Activated CD8-positive, alpha-beta memory T cell treated with anti-CD3 and anti-CD28 coated beads, Interleukin-2, amount 50 U/mL, for 1 hour (primary cell): ENCODE data around the gene AKAP11.
A peak's percentile ranks its signal among the peaks of the same experiment; 100 is the strongest.
"Not testable (repeated sequence)": the region's sequence is repeated elsewhere in the genome, so short reads cannot be mapped to it uniquely, and the experiment has no call there.

Experiments used
- DNase-seq: peaks from one replicate; pipeline ENCODE4 v3.0.0-alpha.2; 2020; ENCODE audit errors: extremely low read depth

Gene AKAP11

DNA sequence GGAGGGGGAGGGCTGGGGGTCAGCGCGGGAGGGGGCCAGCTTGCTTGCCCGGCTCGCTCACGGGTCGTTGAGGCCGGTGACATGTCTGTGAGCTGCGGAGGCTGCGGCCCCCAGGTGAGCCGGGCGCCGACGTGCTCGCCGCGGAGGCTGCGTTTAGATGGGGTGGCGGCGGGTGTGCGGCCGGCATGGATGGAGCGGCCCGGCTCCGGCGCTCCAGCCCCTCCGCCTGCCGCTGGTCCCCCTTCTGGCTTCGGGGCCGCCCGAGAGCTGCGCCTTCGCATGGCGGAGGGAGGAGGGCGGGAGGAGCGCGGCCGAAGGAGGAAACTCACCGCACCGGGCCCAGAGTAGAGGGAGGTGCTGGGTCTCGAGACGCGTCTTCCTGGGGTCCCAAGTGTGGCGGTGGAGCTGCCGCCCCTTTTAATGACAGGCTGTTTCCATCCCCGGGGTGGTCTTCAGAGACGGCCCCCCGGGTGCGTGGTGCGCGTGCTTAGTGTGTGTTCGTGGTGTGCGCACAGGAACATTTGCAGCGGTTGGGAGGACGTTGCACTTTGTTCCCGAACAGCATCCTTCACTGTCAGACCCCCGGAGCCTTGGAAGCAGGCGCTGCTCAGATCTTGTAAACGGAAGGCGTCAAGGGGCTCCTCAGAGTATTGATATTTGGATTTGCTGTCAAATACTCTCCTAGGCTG is at the start of gene AKAP11:
TSS of gene AKAP11 (plus strand) at position 38 of the 689 bp plus-strand sequence. CDS start 14,197 bp downstream, outside the sequence.
- DNase-seq = peak; percentile 3

DNA sequence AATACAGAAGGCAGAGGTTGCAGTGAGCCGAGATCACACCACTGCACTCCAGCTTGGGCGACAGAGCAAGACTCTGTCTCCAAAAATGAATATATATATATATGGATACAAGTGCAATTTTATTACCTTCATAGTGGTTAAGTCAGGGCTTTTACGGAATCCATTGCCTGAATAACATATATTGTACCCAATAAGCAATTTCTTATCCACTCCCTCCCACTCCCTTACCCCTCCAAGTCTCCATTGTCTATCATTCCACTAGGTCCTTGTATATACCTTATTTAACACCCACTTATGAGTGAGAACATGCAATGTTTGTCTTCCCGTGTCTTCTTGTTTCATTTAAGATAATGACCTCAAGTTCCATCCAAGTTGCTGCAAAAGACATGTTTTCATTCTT is 48.3 kb upstream of the AKAP11 start:
- DNase-seq = no peak

DNA sequence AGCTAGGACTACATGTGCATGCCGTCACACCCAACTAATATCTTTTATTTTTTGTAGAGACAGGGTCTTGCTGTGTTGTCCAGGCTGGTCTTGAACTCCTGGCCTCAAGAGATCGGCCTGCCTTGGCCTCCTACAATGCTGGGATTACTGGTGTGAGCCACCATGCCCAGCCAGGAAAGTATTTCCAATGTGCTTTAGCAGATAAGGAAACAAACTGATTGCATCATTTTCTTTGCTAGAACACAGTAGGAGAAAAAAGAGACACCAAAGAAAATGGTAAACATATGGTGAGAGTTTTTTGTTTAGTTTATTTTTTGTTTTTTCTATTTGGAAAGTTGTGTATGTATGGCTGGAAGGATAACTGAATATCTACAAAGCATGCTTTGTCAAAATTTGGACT is 46.9 kb upstream of the AKAP11 start:
- DNase-seq = no peak

DNA sequence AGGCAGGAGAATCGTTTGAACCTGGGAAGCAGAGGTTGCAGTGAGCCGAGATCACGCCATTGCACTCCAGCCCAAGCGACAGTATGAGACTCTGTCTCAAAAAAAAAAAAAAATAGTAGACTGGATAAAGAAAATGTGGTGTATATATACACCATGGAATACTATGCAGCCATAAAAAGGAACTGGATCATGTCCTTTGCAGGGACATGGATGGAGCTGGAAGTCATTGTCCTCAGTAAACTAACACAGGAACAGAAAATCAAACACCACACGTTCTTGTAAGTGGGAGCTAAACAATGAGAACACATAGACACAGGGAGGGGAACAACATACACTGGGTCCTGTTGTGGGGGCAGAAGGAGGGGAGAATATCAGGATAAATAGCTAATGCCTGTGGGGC is 45.2 kb upstream of the AKAP11 start:
- DNase-seq = not testable (repeated sequence)

DNA sequence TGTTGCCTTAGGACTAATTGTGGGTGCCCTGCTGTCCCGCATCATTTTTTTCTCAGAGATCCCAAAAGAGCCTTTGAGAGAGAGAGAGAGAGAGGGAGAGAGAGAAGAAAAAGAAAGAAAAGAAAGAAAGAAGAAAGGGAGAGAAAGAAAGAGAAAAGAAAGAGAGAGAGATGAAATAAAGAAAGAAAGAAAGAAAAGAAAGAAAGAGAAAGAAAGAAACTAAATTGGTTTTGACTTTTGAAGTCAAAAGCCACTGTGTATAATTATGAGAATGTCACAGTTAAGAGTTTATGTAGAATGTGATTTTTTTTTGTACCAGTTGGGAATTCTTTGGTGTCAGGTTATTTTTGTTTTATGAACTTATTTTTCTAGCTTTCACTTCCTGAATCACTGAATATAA is 43.4 kb upstream of the AKAP11 start:
- no peak for DNase-seq

- no peak for DNase-seq
Measured at GRCh38 chr13:42229287-42229686, 42.7 kb upstream of the AKAP11 start.

- no peak for DNase-seq
Measured at GRCh38 chr13:42232671-42233070, 39.3 kb upstream of the AKAP11 start.

- DNase-seq = no peak
Measured at GRCh38 chr13:42233726-42234125, 38.2 kb upstream of the AKAP11 start.

DNA sequence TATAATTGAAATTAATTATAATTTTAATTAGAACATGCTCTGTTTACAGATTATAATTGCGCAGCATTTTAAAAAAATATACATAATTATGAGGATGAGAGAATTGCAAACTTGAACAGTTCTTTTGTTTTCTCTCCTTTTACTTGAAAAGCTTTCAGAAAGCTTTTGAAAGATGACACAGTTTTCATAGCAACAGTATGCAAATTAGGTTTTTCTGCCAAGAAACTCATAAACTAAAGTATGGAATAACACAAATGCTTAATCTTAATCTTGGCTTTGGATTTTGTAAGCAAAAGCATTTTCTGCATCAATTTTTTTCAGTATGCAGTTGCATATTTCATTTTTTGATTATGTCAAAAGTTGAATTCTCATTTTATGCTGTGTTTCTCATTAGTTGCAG is 32.8 kb upstream of the AKAP11 start:
- no peak for DNase-seq

GRCh38 chr13:42239644-42240043 is 32.3 kb upstream of the AKAP11 start:
- DNase-seq = no peak

DNA sequence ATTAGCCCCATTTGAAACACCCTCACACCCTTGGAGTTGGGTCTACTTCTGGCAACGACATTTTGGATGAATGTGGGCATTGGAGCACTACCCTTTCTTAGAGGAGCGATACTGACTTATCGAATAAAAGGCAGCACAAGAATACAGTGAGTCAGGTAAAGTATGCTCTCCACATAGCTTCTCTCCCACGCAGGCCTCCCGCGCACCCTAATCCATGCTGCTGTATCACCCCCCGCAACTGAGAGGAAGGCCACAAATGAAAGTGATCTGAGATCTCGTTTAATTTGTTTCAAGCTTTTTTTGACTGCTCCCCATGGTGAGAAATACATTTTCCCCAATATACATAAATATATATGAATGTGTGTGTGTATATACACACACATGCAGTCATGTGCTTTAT is 25.4 kb upstream of the AKAP11 start:
- DNase-seq = no peak

- DNase-seq = no peak
Measured at GRCh38 chr13:42247883-42248282, 24.1 kb upstream of the AKAP11 start.

- DNase-seq = no peak
Measured at GRCh38 chr13:42255886-42256285, 16.1 kb upstream of the AKAP11 start.

DNA sequence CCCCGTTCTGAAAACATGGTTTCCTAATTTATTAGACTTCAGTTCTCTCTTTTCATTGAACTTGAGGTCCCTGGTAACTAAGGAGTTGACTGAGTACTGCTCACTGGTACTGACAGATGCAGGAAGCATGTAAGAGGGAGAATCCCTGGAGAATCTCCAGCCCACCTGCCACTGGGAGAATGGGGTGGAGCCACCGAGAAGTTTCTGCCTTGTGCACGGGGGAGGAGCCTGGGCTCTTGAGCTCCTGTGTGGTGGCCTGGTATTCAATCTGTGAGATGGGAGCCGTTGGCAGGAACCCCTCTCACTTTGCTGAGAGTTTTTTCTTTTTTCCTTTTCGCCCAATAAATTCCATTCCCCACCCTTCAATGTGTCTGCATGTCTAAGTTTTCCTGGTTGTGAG is 13.2 kb upstream of the AKAP11 start:
- no peak for DNase-seq

GRCh38 chr13:42259515-42259914 is 12.4 kb upstream of the AKAP11 start:
- DNase-seq = no peak

DNA sequence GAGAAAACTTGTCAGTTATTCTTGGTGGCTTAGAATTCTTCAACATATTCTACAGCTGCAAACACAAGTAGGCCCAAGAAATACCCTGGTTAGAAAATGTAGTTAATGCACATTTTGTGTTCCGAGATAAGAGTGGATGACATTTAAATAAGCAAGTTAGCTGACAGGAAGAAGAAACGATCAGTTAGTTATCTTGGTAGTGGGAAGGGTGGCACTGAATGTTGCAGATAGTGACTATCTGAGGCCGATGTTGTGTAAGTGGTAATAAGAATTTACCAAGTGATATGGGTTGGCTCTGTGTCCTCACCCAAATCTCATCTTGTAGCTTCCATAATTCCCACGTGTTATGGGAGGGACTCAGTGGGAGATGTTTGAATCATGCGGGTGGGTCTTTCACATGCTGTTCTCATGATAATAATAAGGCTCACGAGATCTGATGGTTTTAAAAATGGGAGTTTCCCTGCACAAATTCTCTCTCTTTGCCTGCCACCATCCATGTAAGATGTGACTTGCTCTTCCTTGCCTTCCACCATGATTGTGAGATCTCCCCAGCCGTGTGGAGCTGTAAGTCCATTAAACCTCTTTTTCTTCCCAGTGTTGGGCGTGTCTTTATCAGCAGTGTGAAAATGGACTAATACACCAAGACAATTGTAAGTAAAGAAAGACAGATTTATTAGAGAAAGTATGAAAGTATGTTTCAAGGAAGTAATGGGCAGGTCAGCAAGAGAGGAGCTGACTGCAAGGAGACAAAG is 10.9 kb upstream of the AKAP11 start:
- DNase-seq = no peak

GRCh38 chr13:42266473-42266872 is 5.5 kb upstream of the AKAP11 start:
- no peak for DNase-seq

- DNase-seq = no peak
Measured at GRCh38 chr13:42270160-42270856, 1.6 kb upstream of the AKAP11 start.

DNA sequence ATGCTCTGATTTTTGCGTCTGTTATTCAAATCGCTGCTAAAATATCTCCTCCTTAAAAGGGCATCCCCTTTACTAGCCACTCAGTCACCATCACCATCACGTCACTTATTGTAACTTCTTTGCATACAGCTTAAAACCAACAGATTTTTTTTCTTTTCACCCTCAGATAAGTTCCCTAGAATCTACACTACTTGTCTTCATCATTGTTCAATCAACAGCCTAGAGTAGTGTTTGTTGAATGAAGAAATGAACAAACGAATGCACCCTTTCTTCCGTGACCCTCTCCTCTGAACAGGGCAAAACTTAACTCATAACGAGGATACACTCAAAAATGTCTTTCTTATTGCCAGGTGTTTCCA is 1.1 kb upstream of the AKAP11 start:
- no peak for DNase-seq

DNA sequence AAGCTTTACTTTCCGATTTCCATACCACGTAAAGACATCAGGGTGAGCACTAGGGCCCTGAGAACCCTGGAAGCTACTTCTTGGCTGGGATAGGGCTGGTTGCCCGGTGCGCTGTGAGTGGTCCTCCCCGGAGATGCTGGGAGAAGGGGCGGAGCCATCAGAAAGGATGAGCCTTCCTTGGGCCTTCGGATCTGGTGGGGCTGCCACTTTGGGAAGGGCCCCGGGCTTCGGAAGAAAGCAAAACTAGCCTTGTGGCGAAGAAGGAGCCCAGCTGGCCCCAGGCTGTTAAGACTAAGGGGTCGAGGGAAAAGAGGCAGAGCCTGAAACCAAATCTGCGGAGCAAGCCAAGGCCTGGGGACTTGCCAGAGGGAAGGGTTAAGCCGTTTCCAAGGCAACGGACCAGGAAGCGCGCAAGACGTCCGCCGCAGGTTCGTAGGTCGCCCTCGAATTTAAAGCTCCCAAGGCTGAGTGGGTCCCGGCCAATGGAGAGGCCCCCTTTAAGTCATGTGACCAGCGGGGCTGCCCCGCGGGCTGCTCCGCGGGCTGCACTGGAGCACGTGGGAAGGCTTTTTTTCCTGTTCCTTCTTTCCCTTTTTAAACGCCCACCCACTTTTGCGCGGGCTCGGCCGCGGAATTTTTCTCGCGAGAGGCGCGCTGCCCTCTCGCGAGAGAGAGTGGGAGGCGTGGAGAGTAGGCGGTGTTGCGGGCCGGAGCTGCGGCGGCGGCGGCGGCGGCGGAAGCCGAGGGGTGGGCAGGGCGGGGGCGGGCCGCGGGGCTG is 426 bp upstream of the AKAP11 start:
- DNase-seq = peak; percentile 83

DNA sequence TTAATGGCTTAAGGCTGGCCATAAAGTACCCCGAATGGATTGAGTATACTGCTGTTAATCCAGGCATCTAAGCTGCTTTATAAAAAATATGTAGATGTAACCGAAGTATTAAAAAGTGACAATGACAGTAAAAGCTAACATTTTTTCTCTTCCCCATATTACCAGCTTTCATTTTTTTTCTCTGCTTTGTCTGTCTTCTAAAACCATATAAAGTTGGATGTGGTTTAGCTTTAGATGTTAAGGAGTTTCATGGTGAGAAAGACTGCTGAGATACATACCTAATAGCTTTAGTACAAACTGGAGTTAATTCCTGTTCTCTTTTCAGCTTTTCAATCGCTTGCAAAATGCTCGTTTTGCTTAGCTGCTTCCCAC is 838 bp downstream of the AKAP11 start:
- no peak for DNase-seq

- no peak for DNase-seq
Measured at GRCh38 chr13:42274386-42275097, 2.6 kb downstream of the AKAP11 start.
